Measurements from ENCODE around the gene NUP43.
"Not testable (repeated sequence)": the region's sequence is repeated elsewhere in the genome, so short reads cannot be mapped to it uniquely, and the experiment has no call there.

NUP43 gene

DNA sequence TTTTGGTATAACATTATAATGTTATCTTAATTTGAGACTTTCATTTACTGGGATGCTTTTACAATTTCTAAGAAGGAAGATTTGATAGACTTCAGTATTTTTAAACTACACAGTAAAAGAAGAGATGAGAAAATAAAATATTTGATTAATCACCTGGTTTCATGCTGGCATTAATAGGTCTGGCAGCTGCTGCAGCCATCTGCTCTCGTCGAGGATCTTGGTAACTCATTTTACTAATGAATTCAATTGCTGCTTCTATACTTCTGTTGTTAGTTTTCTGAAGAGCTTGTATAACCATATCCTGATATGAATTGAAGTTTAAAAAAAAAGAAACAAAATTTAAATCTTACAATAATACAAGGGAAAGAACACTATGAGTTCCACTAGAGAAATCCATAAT is 51.4 kb downstream of the NUP43 start:
- no peak for DNase-seq (ENCODE audit: low read depth, low spot score)

- no peak for DNase-seq (ENCODE audit: low read depth, low spot score)
These were observed 55.1 kb downstream of the NUP43 start for GRCh38 chr6:149691201-149691600.

DNA sequence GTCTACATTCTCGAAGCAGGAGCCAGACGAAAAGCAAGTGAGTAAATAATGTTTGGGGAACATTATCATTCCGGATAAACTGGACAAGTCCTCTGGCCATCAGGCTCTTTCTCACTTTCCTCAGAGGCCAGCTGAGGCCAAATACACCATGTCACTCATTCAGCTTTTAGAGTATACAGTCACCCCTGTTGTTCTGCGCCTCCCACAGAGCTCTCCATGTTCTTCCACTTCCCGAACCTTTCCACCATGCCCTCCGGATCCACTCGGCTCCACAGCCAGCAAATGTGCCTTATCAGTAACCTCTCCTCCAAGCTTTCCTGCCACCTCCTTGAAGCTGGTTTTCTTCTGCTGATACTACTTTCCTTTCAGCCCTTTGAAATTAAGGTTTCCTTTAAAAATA is 60.1 kb downstream of the NUP43 start:
- no peak for DNase-seq (ENCODE audit: low read depth, low spot score)

GRCh38 chr6:149683256-149683859 is 63.0 kb downstream of the NUP43 start:
- DNase-seq (ENCODE audit: low read depth, low spot score): no peak

- not testable (repeated sequence) for DNase-seq (ENCODE audit: low read depth, low spot score)
These were observed 64.5 kb downstream of the NUP43 start for GRCh38 chr6:149681845-149682244.

DNA sequence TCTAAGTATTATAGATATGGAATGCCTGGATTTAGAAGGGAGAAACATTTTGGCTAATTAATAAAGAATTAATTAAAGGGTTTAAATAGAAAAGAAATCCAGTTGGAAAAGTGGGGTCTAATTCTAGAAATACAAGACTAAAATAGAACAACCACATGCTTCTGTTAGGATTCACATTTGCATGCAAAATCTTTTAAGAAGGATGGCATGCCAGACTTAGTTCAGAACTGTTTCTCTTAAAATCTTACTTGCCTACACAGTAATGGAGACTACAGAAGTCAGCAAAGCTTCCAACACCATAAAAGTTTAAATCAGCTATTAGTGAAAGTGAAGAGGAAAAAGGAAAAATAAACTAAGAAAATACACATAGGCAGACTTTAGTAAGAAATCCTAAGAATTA is 65.1 kb downstream of the NUP43 start:
- no peak for DNase-seq (ENCODE audit: low read depth, low spot score)

DNA sequence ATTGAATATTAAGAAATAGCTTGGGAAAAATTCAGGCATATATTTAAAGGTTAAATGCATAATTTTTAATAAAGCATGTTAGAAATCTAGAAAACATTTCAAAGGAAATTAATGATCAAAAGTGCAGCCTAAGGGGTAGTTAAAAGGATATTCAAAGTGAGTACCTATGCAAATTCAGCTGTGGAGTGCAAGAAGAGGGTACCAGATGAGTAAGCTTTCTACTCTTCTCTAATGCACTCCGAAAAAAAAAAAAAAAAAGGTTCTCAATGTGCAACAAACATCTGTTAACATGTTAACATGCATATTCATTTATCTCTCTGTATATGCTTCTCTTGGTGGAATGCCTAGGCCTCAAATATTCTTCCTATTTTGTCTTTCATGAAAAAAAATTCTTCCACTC is 65.8 kb downstream of the NUP43 start:
- DNase-seq (ENCODE audit: low read depth, low spot score): no peak
